HEK293 (cell line): ENCODE data around the gene DOK5.

ENCODE experiments used
- CTCF ChIA-PET: fragments of 350-600 bp; formaldehyde crosslinking; extraction: SDS; loops from one replicate; lab custom pipeline; 2021; ENCODE audit warnings: antibody characterized with exemption; lab: Yijun Ruan, JAX
- POLR2A ChIA-PET: fragments of 300-600 bp; formaldehyde crosslinking; extraction: SDS; loops from one replicate; lab custom pipeline; 2020; ENCODE audit warnings: antibody characterized with exemption, inconsistent platforms; lab: Yijun Ruan, JAX
- H3K27ac ChIP-seq: fragments of 200-500 bp; sonication (Bioruptor generic); 2 replicates; pipeline ENCODE4 v1.5.1; 2014; ENCODE audit warnings: low read depth, low read length, control low read depth, inconsistent platforms; ENCODE audit errors: extremely low read depth
- H3K36me3 ChIP-seq, 2 experiments: fragments of 200-500 bp in 1 of 2; sonication (Bioruptor generic) in 1 of 2; 1 replicate in 1 of 2; 2 replicates in 1 of 2; pipeline ENCODE4 v1.5.1; 2014 to 2017; ENCODE audit warnings: inconsistent platforms in 2 of 2, low read length in 2 of 2; ENCODE audit not compliant: control insufficient read depth in 2 of 2, insufficient read depth in 1 of 2
- H3K4me1 ChIP-seq: fragments of 200-500 bp; sonication (Bioruptor generic); 2 replicates; pipeline ENCODE4 v1.5.1; 2014; ENCODE audit warnings: mild to moderate bottlenecking, low read length, inconsistent platforms; ENCODE audit not compliant: control insufficient read depth, insufficient read depth
- H3K4me3 ChIP-seq: 2 replicates; pipeline ENCODE4 v1.5.1; 2011; ENCODE audit warnings: low read depth, mild to moderate bottlenecking, control low read depth, low read length, moderate library complexity
- H3K9me3 ChIP-seq: fragments of 200-500 bp; sonication (Bioruptor generic); 2 replicates; pipeline ENCODE4 v1.5.1; 2014; ENCODE audit warnings: low read depth, low read length, inconsistent platforms; ENCODE audit not compliant: control insufficient read depth, insufficient read depth
- KLF16 ChIP-seq: fragments of 450-650 bp; formaldehyde crosslinking; IDR thresholded peaks from 2 replicates; pipeline ENCODE4 v1.5.1; 2017; ENCODE audit warnings: missing biosample characterization, missing genetic modification characterization
- KLF9 ChIP-seq: fragments of 450-650 bp; formaldehyde crosslinking; IDR thresholded peaks from 2 replicates; pipeline ENCODE4 v1.5.1; 2016; ENCODE audit warnings: missing biosample characterization, missing genetic modification characterization, low read depth
- PATZ1 ChIP-seq: fragments of 450-650 bp; formaldehyde crosslinking; IDR thresholded peaks from 2 replicates; pipeline ENCODE4 v1.5.1; 2016; ENCODE audit warnings: missing biosample characterization, missing genetic modification characterization
- ZEB2 ChIP-seq: fragments of 450-650 bp; formaldehyde crosslinking; IDR thresholded peaks from 2 replicates; pipeline ENCODE4 v1.5.1; 2016; ENCODE audit warnings: missing biosample characterization, missing genetic modification characterization
- ZNF138 ChIP-seq: fragments of 450-650 bp; formaldehyde crosslinking; IDR thresholded peaks from 2 replicates; pipeline ENCODE4 v1.5.1; 2016; ENCODE audit warnings: missing biosample characterization, missing genetic modification characterization, borderline replicate concordance
- ZNF311 ChIP-seq: fragments of 450-650 bp; formaldehyde crosslinking; IDR thresholded peaks from 2 replicates; pipeline ENCODE4 v1.5.1; 2017; ENCODE audit warnings: missing biosample characterization, missing genetic modification characterization, borderline replicate concordance
- ZNF362 ChIP-seq: fragments of 450-650 bp; formaldehyde crosslinking; IDR thresholded peaks from 2 replicates; pipeline ENCODE4 v1.5.1; 2016; ENCODE audit warnings: missing biosample characterization, missing genetic modification characterization
- ZNF366 ChIP-seq: fragments of 450-650 bp; formaldehyde crosslinking; conservative IDR thresholded peaks from 2 replicates; pipeline ENCODE4 v1.5.1; 2016; ENCODE audit warnings: missing biosample characterization, missing genetic modification characterization
- ZNF416 ChIP-seq: fragments of 450-650 bp; formaldehyde crosslinking; IDR thresholded peaks from 2 replicates; pipeline ENCODE4 v1.5.1; 2016; ENCODE audit warnings: missing biosample characterization, missing genetic modification characterization
- ZNF571 ChIP-seq: fragments of 450-650 bp; formaldehyde crosslinking; IDR thresholded peaks from 2 replicates; pipeline ENCODE4 v1.5.0; 2017; ENCODE audit warnings: missing biosample characterization, missing genetic modification characterization
- ZNF654 ChIP-seq: fragments of 450-650 bp; formaldehyde crosslinking; IDR thresholded peaks from 2 replicates; pipeline ENCODE4 v1.5.1; 2016; ENCODE audit warnings: low read depth, missing biosample characterization, missing genetic modification characterization
- TF ChIP-seq, protein P1 (sequence below): fragments of 450-650 bp; formaldehyde crosslinking; IDR thresholded peaks from 2 replicates; pipeline ENCODE4 v1.5.1; 2016; ENCODE audit warnings: missing biosample characterization, missing genetic modification characterization
- TF ChIP-seq, protein P2 (sequence below): fragments of 450-650 bp; formaldehyde crosslinking; IDR thresholded peaks from 2 replicates; pipeline ENCODE4 v1.5.1; 2017; ENCODE audit warnings: missing biosample characterization, missing genetic modification characterization
- TF ChIP-seq, protein P3 (sequence below): fragments of 450-650 bp; IDR thresholded peaks from 2 replicates; pipeline ENCODE4 v1.5.1; 2018; ENCODE audit warnings: missing biosample characterization, mild to moderate bottlenecking, missing genetic modification characterization
- TF ChIP-seq, protein P4 (sequence below): fragments of 450-650 bp; formaldehyde crosslinking; IDR thresholded peaks from 2 replicates; pipeline ENCODE4 v1.5.1; 2016; ENCODE audit warnings: missing biosample characterization, missing genetic modification characterization
- TF ChIP-seq, protein P5 (sequence below): fragments of 450-650 bp; formaldehyde crosslinking; IDR thresholded peaks from 2 replicates; pipeline ENCODE4; 2016; ENCODE audit warnings: missing biosample characterization, missing genetic modification characterization

DOK5 gene

DNA sequence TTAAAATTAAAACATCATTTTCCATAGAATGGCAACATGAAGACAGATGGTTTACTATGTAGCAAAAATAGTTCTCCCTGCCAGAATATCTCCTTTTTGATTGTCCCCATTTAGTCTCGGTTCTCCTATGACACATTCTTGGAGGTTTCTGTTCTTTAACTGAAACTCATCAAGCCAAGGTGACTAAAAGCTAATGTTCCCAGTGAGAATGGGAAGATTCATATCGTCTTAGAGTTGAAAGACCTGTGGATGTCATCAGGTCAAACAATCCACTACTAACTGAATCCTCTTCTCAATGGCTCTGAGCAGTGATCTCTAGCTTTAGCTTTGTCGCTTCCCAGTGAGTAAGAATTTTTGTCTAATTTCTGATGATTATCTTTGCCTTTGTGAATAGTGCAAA is 1.3 kb upstream of the DOK5 start:
- POLR2A ChIA-PET, result no interaction called here
- Histone ChIP-seq H3K4me3 (no peak overlapping the region), H3K4me1 (no peaks in the 10 kb centered on the region), H3K9me3 (no peaks in the 10 kb centered on the region), H3K36me3 (no peaks in the 10 kb centered on the region), H3K27ac (no peak overlapping the region)
- CTCF ChIA-PET, result interaction anchor here (0.6 to 1.2 kb wide), 2 partner anchors 377 to 926 kb away, joined by 3 to 4 read pairs; no protein-coding TSS in a partner anchor
- TF ChIP-seq KLF16 (tag by site-specific recombination), result no peak
- no peak for TF ChIP-seq ZNF416
- no peak for TF ChIP-seq ZNF362
- TF ChIP-seq, protein P1, sequence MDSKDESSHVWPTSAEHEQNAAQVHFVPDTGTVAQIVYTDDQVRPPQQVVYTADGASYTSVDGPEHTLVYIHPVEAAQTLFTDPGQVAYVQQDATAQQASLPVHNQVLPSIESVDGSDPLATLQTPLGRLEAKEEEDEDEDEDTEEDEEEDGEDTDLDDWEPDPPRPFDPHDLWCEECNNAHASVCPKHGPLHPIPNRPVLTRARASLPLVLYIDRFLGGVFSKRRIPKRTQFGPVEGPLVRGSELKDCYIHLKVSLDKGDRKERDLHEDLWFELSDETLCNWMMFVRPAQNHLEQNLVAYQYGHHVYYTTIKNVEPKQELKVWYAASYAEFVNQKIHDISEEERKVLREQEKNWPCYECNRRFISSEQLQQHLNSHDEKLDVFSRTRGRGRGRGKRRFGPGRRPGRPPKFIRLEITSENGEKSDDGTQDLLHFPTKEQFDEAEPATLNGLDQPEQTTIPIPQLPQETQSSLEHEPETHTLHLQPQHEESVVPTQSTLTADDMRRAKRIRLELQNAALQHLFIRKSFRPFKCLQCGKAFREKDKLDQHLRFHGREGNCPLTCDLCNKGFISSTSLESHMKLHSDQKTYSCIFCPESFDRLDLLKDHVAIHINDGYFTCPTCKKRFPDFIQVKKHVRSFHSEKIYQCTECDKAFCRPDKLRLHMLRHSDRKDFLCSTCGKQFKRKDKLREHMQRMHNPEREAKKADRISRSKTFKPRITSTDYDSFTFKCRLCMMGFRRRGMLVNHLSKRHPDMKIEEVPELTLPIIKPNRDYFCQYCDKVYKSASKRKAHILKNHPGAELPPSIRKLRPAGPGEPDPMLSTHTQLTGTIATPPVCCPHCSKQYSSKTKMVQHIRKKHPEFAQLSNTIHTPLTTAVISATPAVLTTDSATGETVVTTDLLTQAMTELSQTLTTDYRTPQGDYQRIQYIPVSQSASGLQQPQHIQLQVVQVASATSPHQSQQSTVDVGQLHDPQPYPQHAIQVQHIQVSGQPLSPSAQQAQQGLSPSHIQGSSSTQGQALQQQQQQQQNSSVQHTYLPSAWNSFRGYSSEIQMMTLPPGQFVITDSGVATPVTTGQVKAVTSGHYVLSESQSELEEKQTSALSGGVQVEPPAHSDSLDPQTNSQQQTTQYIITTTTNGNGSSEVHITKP (tag by site-specific recombination), result no peak
- no peak for TF ChIP-seq ZNF366
- TF ChIP-seq ZNF571 (tag by site-specific recombination), result no peak
- no peak for TF ChIP-seq ZNF311 (tag by site-specific recombination)
- TF ChIP-seq ZNF654 (tag by site-specific recombination), result no peak
- TF ChIP-seq, protein P2, sequence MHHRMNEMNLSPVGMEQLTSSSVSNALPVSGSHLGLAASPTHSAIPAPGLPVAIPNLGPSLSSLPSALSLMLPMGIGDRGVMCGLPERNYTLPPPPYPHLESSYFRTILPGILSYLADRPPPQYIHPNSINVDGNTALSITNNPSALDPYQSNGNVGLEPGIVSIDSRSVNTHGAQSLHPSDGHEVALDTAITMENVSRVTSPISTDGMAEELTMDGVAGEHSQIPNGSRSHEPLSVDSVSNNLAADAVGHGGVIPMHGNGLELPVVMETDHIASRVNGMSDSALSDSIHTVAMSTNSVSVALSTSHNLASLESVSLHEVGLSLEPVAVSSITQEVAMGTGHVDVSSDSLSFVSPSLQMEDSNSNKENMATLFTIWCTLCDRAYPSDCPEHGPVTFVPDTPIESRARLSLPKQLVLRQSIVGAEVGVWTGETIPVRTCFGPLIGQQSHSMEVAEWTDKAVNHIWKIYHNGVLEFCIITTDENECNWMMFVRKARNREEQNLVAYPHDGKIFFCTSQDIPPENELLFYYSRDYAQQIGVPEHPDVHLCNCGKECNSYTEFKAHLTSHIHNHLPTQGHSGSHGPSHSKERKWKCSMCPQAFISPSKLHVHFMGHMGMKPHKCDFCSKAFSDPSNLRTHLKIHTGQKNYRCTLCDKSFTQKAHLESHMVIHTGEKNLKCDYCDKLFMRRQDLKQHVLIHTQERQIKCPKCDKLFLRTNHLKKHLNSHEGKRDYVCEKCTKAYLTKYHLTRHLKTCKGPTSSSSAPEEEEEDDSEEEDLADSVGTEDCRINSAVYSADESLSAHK (tag by site-specific recombination), result no peak
- TF ChIP-seq KLF9 (tag by site-specific recombination), result no peak
- no peak for TF ChIP-seq ZEB2 (tag by site-specific recombination)
- TF ChIP-seq PATZ1, result no peak
- TF ChIP-seq, protein P3, sequence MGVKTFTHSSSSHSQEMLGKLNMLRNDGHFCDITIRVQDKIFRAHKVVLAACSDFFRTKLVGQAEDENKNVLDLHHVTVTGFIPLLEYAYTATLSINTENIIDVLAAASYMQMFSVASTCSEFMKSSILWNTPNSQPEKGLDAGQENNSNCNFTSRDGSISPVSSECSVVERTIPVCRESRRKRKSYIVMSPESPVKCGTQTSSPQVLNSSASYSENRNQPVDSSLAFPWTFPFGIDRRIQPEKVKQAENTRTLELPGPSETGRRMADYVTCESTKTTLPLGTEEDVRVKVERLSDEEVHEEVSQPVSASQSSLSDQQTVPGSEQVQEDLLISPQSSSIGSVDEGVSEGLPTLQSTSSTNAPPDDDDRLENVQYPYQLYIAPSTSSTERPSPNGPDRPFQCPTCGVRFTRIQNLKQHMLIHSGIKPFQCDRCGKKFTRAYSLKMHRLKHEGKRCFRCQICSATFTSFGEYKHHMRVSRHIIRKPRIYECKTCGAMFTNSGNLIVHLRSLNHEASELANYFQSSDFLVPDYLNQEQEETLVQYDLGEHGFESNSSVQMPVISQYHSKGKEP (tag by site-specific recombination), result no peak

- H3K9me3 ChIP-seq, result no peaks in the 10 kb centered on the region
- POLR2A ChIA-PET, result no interaction called here
- H3K4me3 ChIP-seq, result no peak overlapping the region
- no peaks in the 10 kb centered on the region for H3K4me1 ChIP-seq
- CTCF ChIA-PET, result interaction anchor here (1.2 kb wide), 1 partner anchor 378 kb away, joined by 4 read pairs; no protein-coding TSS in a partner anchor
- H3K27ac ChIP-seq, result no peak overlapping the region
- no peaks in the 10 kb centered on the region for H3K36me3 ChIP-seq
- TF ChIP-seq ZNF311 (tag by site-specific recombination), result no peak
- TF ChIP-seq, protein P1 (tag by site-specific recombination), result no peak
- no peak for TF ChIP-seq ZNF138
- TF ChIP-seq, protein P4, sequence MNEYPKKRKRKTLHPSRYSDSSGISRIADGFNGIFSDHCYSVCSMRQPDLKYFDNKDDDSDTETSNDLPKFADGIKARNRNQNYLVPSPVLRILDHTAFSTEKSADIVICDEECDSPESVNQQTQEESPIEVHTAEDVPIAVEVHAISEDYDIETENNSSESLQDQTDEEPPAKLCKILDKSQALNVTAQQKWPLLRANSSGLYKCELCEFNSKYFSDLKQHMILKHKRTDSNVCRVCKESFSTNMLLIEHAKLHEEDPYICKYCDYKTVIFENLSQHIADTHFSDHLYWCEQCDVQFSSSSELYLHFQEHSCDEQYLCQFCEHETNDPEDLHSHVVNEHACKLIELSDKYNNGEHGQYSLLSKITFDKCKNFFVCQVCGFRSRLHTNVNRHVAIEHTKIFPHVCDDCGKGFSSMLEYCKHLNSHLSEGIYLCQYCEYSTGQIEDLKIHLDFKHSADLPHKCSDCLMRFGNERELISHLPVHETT (tag by site-specific recombination), result no peak
- TF ChIP-seq, protein P5, sequence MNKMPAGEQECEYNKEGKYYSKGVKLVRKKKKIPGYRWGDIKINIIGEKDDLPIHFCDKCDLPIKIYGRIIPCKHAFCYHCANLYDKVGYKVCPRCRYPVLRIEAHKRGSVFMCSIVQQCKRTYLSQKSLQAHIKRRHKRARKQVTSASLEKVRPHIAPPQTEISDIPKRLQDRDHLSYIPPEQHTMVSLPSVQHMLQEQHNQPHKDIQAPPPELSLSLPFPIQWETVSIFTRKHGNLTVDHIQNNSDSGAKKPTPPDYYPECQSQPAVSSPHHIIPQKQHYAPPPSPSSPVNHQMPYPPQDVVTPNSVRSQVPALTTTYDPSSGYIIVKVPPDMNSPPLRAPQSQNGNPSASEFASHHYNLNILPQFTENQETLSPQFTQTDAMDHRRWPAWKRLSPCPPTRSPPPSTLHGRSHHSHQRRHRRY (tag by site-specific recombination), result no peak
Measured at GRCh38 chr20:54474866-54475265, 527 bp upstream of the DOK5 start.
